DOHH2 (cell line): Measurements from ENCODE around the gene ASB13.

ENCODE experiments used
- H3F3A ChIP-seq: fragments of 200-600 bp; sonication (generic), shearing (Covaris generic); 2 replicates; pipeline ENCODE4 v1.6.0; 2016; ENCODE audit warnings: antibody characterized with exemption, mild to moderate bottlenecking; ENCODE audit not compliant: control insufficient read depth, insufficient read depth
- H3K27ac ChIP-seq: fragments of 200-600 bp; sonication (generic); 2 replicates; pipeline ENCODE4 v1.5.1; 2014; ENCODE audit warnings: low read depth, mild to moderate bottlenecking, low read length, moderate library complexity
- H3K27me3 ChIP-seq: fragments of 200-600 bp; sonication (generic); 2 replicates; pipeline ENCODE4 v1.6.1; 2014; ENCODE audit warnings: mild to moderate bottlenecking, low read length, mixed read lengths; ENCODE audit not compliant: control insufficient read depth
- H3K36me3 ChIP-seq: fragments of 200-600 bp; sonication (generic); 2 replicates; pipeline ENCODE4 v1.6.1; 2014; ENCODE audit warnings: mild to moderate bottlenecking, low read length, moderate library complexity, mixed read lengths; ENCODE audit not compliant: control insufficient read depth
- H3K4me1 ChIP-seq: fragments of 200-600 bp; sonication (generic); 2 replicates; pipeline ENCODE4 v1.6.1; 2014; ENCODE audit warnings: mild to moderate bottlenecking, low read length, mixed read lengths; ENCODE audit not compliant: control insufficient read depth
- H3K4me2 ChIP-seq: fragments of 200-600 bp; sonication (generic); 2 replicates; pipeline ENCODE4 v1.6.0; 2014; ENCODE audit warnings: mild to moderate bottlenecking, low read length, moderate library complexity
- H3K4me3 ChIP-seq: fragments of 200-600 bp; sonication (generic); 2 replicates; pipeline ENCODE4 v1.5.1; 2014; ENCODE audit warnings: mild to moderate bottlenecking, low read length, mixed read lengths
- H3K79me2 ChIP-seq: fragments of 200-600 bp; sonication (generic); 2 replicates; pipeline ENCODE4 v1.6.1; 2014; ENCODE audit warnings: mild to moderate bottlenecking, low read length, mixed read lengths; ENCODE audit not compliant: control insufficient read depth
- H3K9me2 ChIP-seq: fragments of 200-600 bp; sonication (generic); replicated peaks from 2 replicates; pipeline ENCODE4 v1.6.1; 2014; ENCODE audit warnings: mild to moderate bottlenecking, low read length, mixed read lengths; ENCODE audit not compliant: control insufficient read depth
- H3K9me3 ChIP-seq: fragments of 200-600 bp; sonication (generic); 2 replicates; pipeline ENCODE4 v1.6.1; 2014; ENCODE audit warnings: antibody characterized with exemption, low read length, mixed read lengths; ENCODE audit not compliant: control insufficient read depth, insufficient read depth
- H4K20me1 ChIP-seq: fragments of 200-600 bp; sonication (generic); 2 replicates; pipeline ENCODE4 v1.6.0; 2014; ENCODE audit warnings: low read depth, mild to moderate bottlenecking, antibody characterized with exemption, low read length, moderate library complexity; ENCODE audit not compliant: control insufficient read depth, insufficient read depth
- CTCF ChIP-seq: fragments of 200-600 bp; sonication (generic); IDR thresholded peaks from one replicate; pipeline ENCODE4 v1.5.1; 2014; ENCODE audit warnings: antibody characterized with exemption, mild to moderate bottlenecking, low read depth, low read length; ENCODE audit not compliant: poor library complexity, severe bottlenecking
- EZH2phosphoT487 ChIP-seq: fragments of 200-600 bp; sonication (generic); IDR thresholded peaks from 2 replicates; pipeline ENCODE4 v1.6.1; 2017; ENCODE audit warnings: borderline replicate concordance, mild to moderate bottlenecking, antibody characterized with exemption, low read length, moderate library complexity, mixed read lengths

ASB13 gene

GRCh38 chr10:5592070-5592469, 74.3 kb downstream of the ASB13 start:
- TF ChIP-seq EZH2phosphoT487 (no peak), CTCF (no peak)
- Histone ChIP-seq H3K36me3 (no peaks in the 10 kb centered on the region), H4K20me1 (no peaks in the 10 kb centered on the region), H3K9me3 (no peaks in the 10 kb centered on the region), H3K4me2 (no peak overlapping the region), H3K9me2 (no peaks in the 10 kb centered on the region), H3K4me3 (no peak overlapping the region), H3K4me1 (peaks cover 9% of the 10 kb centered on the region; the same call in 1 of the 2 replicates), H3K27ac (no peak overlapping the region), H3K79me2 (no peaks in the 10 kb centered on the region), H3K27me3 (peaks cover 16% of the 10 kb centered on the region), H3F3A (no peaks in the 10 kb centered on the region)

- Histone ChIP-seq H3K27ac (no peak overlapping the region), H3F3A (no peaks in the 10 kb centered on the region), H3K4me1 (peaks cover 9% of the 10 kb centered on the region; the same call in 1 of the 2 replicates), H3K4me3 (no peak overlapping the region), H3K27me3 (peaks cover 16% of the 10 kb centered on the region), H3K9me3 (no peaks in the 10 kb centered on the region), H3K9me2 (no peaks in the 10 kb centered on the region), H4K20me1 (no peaks in the 10 kb centered on the region), H3K4me2 (no peak overlapping the region), H3K36me3 (no peaks in the 10 kb centered on the region), H3K79me2 (no peaks in the 10 kb centered on the region)
- no peak for TF ChIP-seq EZH2phosphoT487
- TF ChIP-seq CTCF: no peak
Measured at GRCh38 chr10:5591336-5591824, 75.0 kb downstream of the ASB13 start.

- no peaks in the 10 kb centered on the region for H4K20me1 ChIP-seq
- H3K9me2 ChIP-seq: no peaks in the 10 kb centered on the region
- H3K9me3 ChIP-seq: no peaks in the 10 kb centered on the region
- H3K4me2 ChIP-seq: no peak overlapping the region
- H3K79me2 ChIP-seq: no peaks in the 10 kb centered on the region
- peaks cover 9% of the 10 kb centered on the region; the same call in 1 of the 2 replicates for H3K4me1 ChIP-seq
- H3K36me3 ChIP-seq: no peaks in the 10 kb centered on the region
- H3K27me3 ChIP-seq: peaks cover 16% of the 10 kb centered on the region
- no peak for TF ChIP-seq CTCF
- no peak for TF ChIP-seq EZH2phosphoT487
- no peak overlapping the region for H3K27ac ChIP-seq
- no peak overlapping the region for H3K4me3 ChIP-seq
- no peaks in the 10 kb centered on the region for H3F3A ChIP-seq
Measured at GRCh38 chr10:5590816-5591215, 75.6 kb downstream of the ASB13 start.
